ENCODE data around the gene INMT.

The INMT gene

GRCh38 chr7:30729642-30730041 is 22.3 kb upstream of the INMT start:
- DNase-seq = no peak

- DNase-seq = no peak
These were observed 21.8 kb upstream of the INMT start for GRCh38 chr7:30730097-30730496.

GRCh38 chr7:30730996-30731395 is 20.9 kb upstream of the INMT start:
- no peak for DNase-seq

GRCh38 chr7:30731581-30731980 is 20.4 kb upstream of the INMT start:
- DNase-seq = no peak

- no peak for DNase-seq
These were observed 19.3 kb upstream of the INMT start for GRCh38 chr7:30732606-30733005.

GRCh38 chr7:30733216-30733615 is 18.7 kb upstream of the INMT start:
- no peak for DNase-seq

- no peak for DNase-seq
These were observed 18.2 kb upstream of the INMT start for GRCh38 chr7:30733691-30734090.

GRCh38 chr7:30734497-30734896 is 17.4 kb upstream of the INMT start:
- DNase-seq = no peak

- DNase-seq = no peak
These were observed 16.3 kb upstream of the INMT start for GRCh38 chr7:30735631-30736030.

- DNase-seq = no peak
These were observed 15.6 kb upstream of the INMT start for GRCh38 chr7:30736291-30736690.

- no peak for DNase-seq
These were observed 13.7 kb upstream of the INMT start for GRCh38 chr7:30738026-30738915.

GRCh38 chr7:30739691-30740090 is 12.2 kb upstream of the INMT start:
- no peak for DNase-seq

- peak; percentile 65 for DNase-seq
These were observed 11.3 kb upstream of the INMT start for GRCh38 chr7:30740417-30741181.

GRCh38 chr7:30741289-30741688 is 10.6 kb upstream of the INMT start:
- no peak for DNase-seq

- peak; percentile 29 for DNase-seq
These were observed 8.4 kb upstream of the INMT start for GRCh38 chr7:30743371-30744074.

GRCh38 chr7:30744075-30744417 is 7.9 kb upstream of the INMT start:
- DNase-seq = no peak

GRCh38 chr7:30745261-30745941 is 6.5 kb upstream of the INMT start:
- no peak for DNase-seq

- DNase-seq = no peak
These were observed 1.9 kb upstream of the INMT start for GRCh38 chr7:30750010-30750409.

- peak; percentile 91 for DNase-seq
These were observed 968 bp upstream of the INMT start for GRCh38 chr7:30750683-30751650.

- no peak for DNase-seq
These were observed 549 bp downstream of the INMT start for GRCh38 chr7:30752484-30752883.

- no peak for DNase-seq
These were observed 1.0 kb downstream of the INMT start for GRCh38 chr7:30752979-30753378.

Measured in EL (cell line).